Measurements from ENCODE around the gene SBK1.

DNA sequence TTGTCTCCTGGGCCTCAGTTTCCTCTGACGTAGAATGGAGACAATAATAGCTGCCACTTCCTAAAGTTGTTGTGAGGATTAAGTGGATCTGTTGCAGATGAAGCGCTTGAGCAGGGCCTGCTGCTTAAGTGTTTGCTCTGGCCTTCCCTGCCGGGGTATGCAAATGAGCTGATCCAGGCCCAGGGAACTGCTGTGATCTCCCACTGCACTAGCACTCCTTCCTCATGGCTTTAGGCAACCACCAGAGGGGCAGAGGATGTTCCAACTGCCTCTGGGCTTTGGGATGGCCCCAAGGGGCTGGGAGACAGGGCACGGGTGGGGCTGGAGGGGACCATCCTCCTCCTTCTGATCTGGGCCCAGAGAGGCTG, 6.2 kb downstream of the SBK1 start:
- TF ChIP-seq, protein P1, sequence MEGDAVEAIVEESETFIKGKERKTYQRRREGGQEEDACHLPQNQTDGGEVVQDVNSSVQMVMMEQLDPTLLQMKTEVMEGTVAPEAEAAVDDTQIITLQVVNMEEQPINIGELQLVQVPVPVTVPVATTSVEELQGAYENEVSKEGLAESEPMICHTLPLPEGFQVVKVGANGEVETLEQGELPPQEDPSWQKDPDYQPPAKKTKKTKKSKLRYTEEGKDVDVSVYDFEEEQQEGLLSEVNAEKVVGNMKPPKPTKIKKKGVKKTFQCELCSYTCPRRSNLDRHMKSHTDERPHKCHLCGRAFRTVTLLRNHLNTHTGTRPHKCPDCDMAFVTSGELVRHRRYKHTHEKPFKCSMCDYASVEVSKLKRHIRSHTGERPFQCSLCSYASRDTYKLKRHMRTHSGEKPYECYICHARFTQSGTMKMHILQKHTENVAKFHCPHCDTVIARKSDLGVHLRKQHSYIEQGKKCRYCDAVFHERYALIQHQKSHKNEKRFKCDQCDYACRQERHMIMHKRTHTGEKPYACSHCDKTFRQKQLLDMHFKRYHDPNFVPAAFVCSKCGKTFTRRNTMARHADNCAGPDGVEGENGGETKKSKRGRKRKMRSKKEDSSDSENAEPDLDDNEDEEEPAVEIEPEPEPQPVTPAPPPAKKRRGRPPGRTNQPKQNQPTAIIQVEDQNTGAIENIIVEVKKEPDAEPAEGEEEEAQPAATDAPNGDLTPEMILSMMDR (IDR thresholded peaks at IDR 0.05 in 8 of 11, conservative IDR thresholded peaks at IDR 0.05 in 3 of 11) = no peak
- TF ChIP-seq POLR2A (IDR thresholded peaks at IDR 0.05) (no peak), POLR2AphosphoS5 (IDR thresholded peaks at IDR 0.05) (no peak)

Measured in spleen (tissue), 7 donors.